GM12878 (cell line): ENCODE results near the gene HIRIP3. TPM values are rescaled to one million over a fixed set of nuclear protein-coding genes. Genes with fewer than 3 reads are reported as not detected.

ENCODE experiments used
- ATAC-seq: fragments of 200-7000 bp; cut with Tn5 transposase; 3 replicates; pipeline ENCODE4 v1.9.1; 2020; ENCODE audit warnings: mild to moderate bottlenecking, moderate library complexity
- BruUV-seq: library from RNA; stranded (reverse); fragments of 400-500 nt; replicated peaks from 2 replicates; lab custom pipeline; 2021; lab: Mats Ljungman, UMichigan
- CTCF ChIA-PET: fragments of 300-600 bp; sonication (Branson Sonifier 250); formaldehyde crosslinking; extraction: SDS; loops from one replicate; lab custom pipeline; 2021; ENCODE audit warnings: inconsistent platforms; lab: Yijun Ruan, JAX
- POLR2A ChIA-PET: fragments of 350-600 bp; formaldehyde crosslinking; extraction: SDS; loops from one replicate; lab custom pipeline; 2021; ENCODE audit warnings: inconsistent platforms; lab: Charles Lee
- RAD21 ChIA-PET: fragments of 300-600 bp; sonication (Branson Sonifier 250); formaldehyde crosslinking; loops from one replicate; lab custom pipeline; 2023; ENCODE audit warnings: antibody characterized with exemption; ENCODE audit not compliant: unreplicated experiment; lab: Charles Lee
- SMC1A ChIA-PET: fragments of 300-600 bp; sonication (Branson Sonifier 250); formaldehyde crosslinking; loops from one replicate; lab custom pipeline; 2023; ENCODE audit not compliant: unreplicated experiment, uncharacterized antibody; lab: Charles Lee
- DNase-seq: peaks from one replicate; pipeline ENCODE4 v3.0.0-alpha.2; 2011; ENCODE audit warnings: low read depth, low spot score
- FAIRE-seq: peaks from 3 replicates; lab custom pipeline; 2011; peaks lifted over from hg19 to GRCh38; lab: Jason Lieb, UNC
- H2AFZ ChIP-seq: 2 replicates; pipeline ENCODE4 v1.6.0; 2011; ENCODE audit warnings: low read depth, low read length, control low read depth; ENCODE audit not compliant: control insufficient read depth
- H3K27ac ChIP-seq: 2 replicates; pipeline ENCODE4 v1.5.1; 2011; ENCODE audit warnings: control low read depth; ENCODE audit not compliant: control insufficient read depth, insufficient read depth
- H3K27me3 ChIP-seq, 2 experiments: replicated peaks in 1 of 2; 2 replicates each; pipeline versions ENCODE4 v1.6.0 to v1.6.1; 2011; ENCODE audit warnings: low read length in 1 of 2; ENCODE audit not compliant: control insufficient read depth in 2 of 2, insufficient read depth in 2 of 2
- H3K36me3 ChIP-seq, 2 experiments: 2 replicates each; pipeline ENCODE4 v1.5.1; 2011; ENCODE audit warnings: low read length in 1 of 2; ENCODE audit not compliant: control insufficient read depth in 2 of 2, insufficient read depth in 2 of 2
- H3K4me1 ChIP-seq: 2 replicates; pipeline ENCODE4 v1.6.1; 2011; ENCODE audit warnings: mild to moderate bottlenecking, low read length, moderate library complexity, mixed read lengths; ENCODE audit not compliant: control insufficient read depth, insufficient read depth
- H3K4me2 ChIP-seq: 2 replicates; pipeline ENCODE4 v1.6.0; 2011; ENCODE audit warnings: control low read depth; ENCODE audit not compliant: control insufficient read depth, insufficient read depth
- H3K4me3 ChIP-seq: fragments of 200-600 bp; sonication (generic); 2 replicates; pipeline ENCODE4 v1.5.1; 2016
- H3K79me2 ChIP-seq: 2 replicates; pipeline ENCODE4 v1.6.0; 2011; ENCODE audit warnings: low read length; ENCODE audit not compliant: control insufficient read depth, insufficient read depth
- H3K9ac ChIP-seq: 2 replicates; pipeline ENCODE4 v1.8.0; 2011; ENCODE audit warnings: low read length, control low read depth, mixed read lengths; ENCODE audit not compliant: control insufficient read depth, insufficient read depth
- H3K9me3 ChIP-seq: replicated peaks from 3 replicates; pipeline ENCODE4 v1.5.1; 2011; ENCODE audit warnings: mild to moderate bottlenecking, low read length; ENCODE audit not compliant: control insufficient read depth, insufficient read depth
- H4K20me1 ChIP-seq: 2 replicates; pipeline ENCODE4 v1.6.0; 2011; ENCODE audit not compliant: control insufficient read depth, insufficient read depth
- BCL11A ChIP-seq: IDR thresholded peaks from 2 replicates; pipeline ENCODE4 v1.6.1; 2011; ENCODE audit warnings: low read depth, low read length
- CREM ChIP-seq: IDR thresholded peaks from 2 replicates; pipeline ENCODE4 v1.6.1; 2014; ENCODE audit warnings: antibody characterized with exemption, low read depth
- DPF2 ChIP-seq: fragments of 450-650 bp; IDR thresholded peaks from 2 replicates; pipeline ENCODE4 v1.6.1; 2017; ENCODE audit warnings: mild to moderate bottlenecking
- E2F4 ChIP-seq: IDR thresholded peaks from 2 replicates; pipeline ENCODE4 v1.6.1; 2012; ENCODE audit warnings: low read depth, low read length, improper control_type of control experiment
- ESRRA ChIP-seq: IDR thresholded peaks from 2 replicates; pipeline ENCODE4 v1.6.1; 2012; ENCODE audit warnings: mild to moderate bottlenecking, low read length, improper control_type of control experiment
- KAT2A ChIP-seq: conservative IDR thresholded peaks from 2 replicates; pipeline ENCODE4 v1.6.1; 2011; ENCODE audit warnings: low read depth, low read length; ENCODE audit not compliant: control insufficient read depth
- MEF2A ChIP-seq: IDR thresholded peaks from 2 replicates; pipeline ENCODE4 v1.6.1; 2011; ENCODE audit warnings: low read depth, mild to moderate bottlenecking, low read length, moderate library complexity; ENCODE audit not compliant: insufficient read depth
- MLLT1 ChIP-seq: fragments of 450-650 bp; IDR thresholded peaks from 2 replicates; pipeline ENCODE4 v1.6.1; 2016; ENCODE audit warnings: mild to moderate bottlenecking
- POLR2AphosphoS2 ChIP-seq: IDR thresholded peaks from 2 replicates; pipeline ENCODE4 v1.6.1; 2011; ENCODE audit warnings: low read depth, mild to moderate bottlenecking, low read length, improper control_type of control experiment, moderate library complexity
- POLR2AphosphoS5 ChIP-seq: IDR thresholded peaks from 2 replicates; pipeline ENCODE4 v1.6.1; 2011; ENCODE audit warnings: mild to moderate bottlenecking, low read length, inconsistent platforms
- RAD51 ChIP-seq: fragments of 450-650 bp; IDR thresholded peaks from 2 replicates; pipeline ENCODE4 v1.6.1; 2016; ENCODE audit warnings: moderate library complexity, mild to moderate bottlenecking, inconsistent platforms
- RB1 ChIP-seq: fragments of 450-650 bp; formaldehyde crosslinking; IDR thresholded peaks from 2 replicates; pipeline ENCODE4 v1.6.1; 2017; ENCODE audit warnings: mild to moderate bottlenecking, borderline replicate concordance
- WGBS: methylation state at CpG from one replicate; pipeline ENCODE4 v1.1.6; 2016; ENCODE audit warnings: low lambda C conversion rate; ENCODE audit not compliant: insufficient replicate concordance, insufficient coverage; ENCODE audit errors: missing lambda C conversion rate; 5-methylcytosine and 5-hydroxymethylcytosine counted together
- in situ Hi-C: fragments of 300-500 bp; cut with MboI; formaldehyde crosslinking; loops from 9 replicates; pipeline ENCODE4 v1.14.3; 2018; ENCODE audit warnings: mixed read lengths
- intact Hi-C: fragments of 100-400 bp; cut with micrococcal nuclease; formaldehyde crosslinking; loops from one replicate; pipeline ENCODE4 v1.14.2; 2022; ENCODE audit not compliant: unreplicated experiment
- polyA plus RNA-seq, 11 experiments: library from polyadenylated mRNA; depleted of rRNA in 4 of 11; unstranded in 6 of 11; stranded (reverse) in 5 of 11; fragments of >200 nt; fragmentation: Nextera tagmentation in 4 of 11; fragmentation: Illumina TruSeq in 1 of 11; extraction: Ambion mirVana in 4 of 11; extraction: Trizol in 1 of 11; gene quantifications; 1 replicate in 1 of 11; 2 replicates in 10 of 11; pipeline versions ENCODE4 v1.2.1 to v1.2.3, GENCODE V29; 2011 to 2016; ENCODE audit warnings: inconsistent platforms in 2 of 11, missing spikeins in 2 of 11, low read depth in 1 of 11
- total RNA-seq, 4 experiments: library from RNA; depleted of rRNA in 3 of 4; stranded (reverse); fragments of >200 nt in 3 of 4; fragmentation: Illumina TruSeq in 1 of 4; extraction: Trizol in 1 of 4; gene quantifications; 2 replicates each; pipeline versions ENCODE4 v1.2.1 to v1.2.3, GENCODE V29; 2013 to 2021

Gene HIRIP3
- total and polyA plus RNA-seq, 10 of the 15 experiments (the other 5 are each of a cell fraction or from before 2014, with no cell fraction given): 4.1 to 43.5 (median 23.9) TPM

- Histone ChIP-seq H3K4me1 (peaks cover 7% of the 10 kb centered on the region), H3K27me3 (no peaks in the 10 kb centered on the region), H2AFZ (no peak overlapping the region), H3K27ac (no peak overlapping the region), H3K9me3 (no peaks in the 10 kb centered on the region), H3K9ac (no peak overlapping the region), H4K20me1 (no peaks in the 10 kb centered on the region), H3K36me3 (peaks cover 0 to 8% of the 10 kb centered on the region in 2 experiments; a peak in 3 of 4 replicates), H3K4me2 (no peak overlapping the region), H3K4me3 (no peak overlapping the region), H3K79me2 (peaks cover 18% of the 10 kb centered on the region)
- no peak for ATAC-seq
- no peak for FAIRE-seq
- TF ChIP-seq MLLT1: no peak
- ChIA-PET RAD21 (no interaction called here), POLR2A (no interaction called here), SMC1A (no interaction called here), CTCF (no interaction called here)
- no TSS peak for BruUV-seq
- in situ Hi-C loops (loop anchor here (25.0 kb wide), 1 partner anchor 887 kb away; no protein-coding TSS in a partner anchor), intact Hi-C loops (no loop called here)
- no peak for DNase-seq
- 100% methylated on average over 6 of the region's 6 CpGs for WGBS
Measured at GRCh38 chr16:29999605-30000004, 4.2 kb upstream of the HIRIP3 start.

GRCh38 chr16:29996766-29997250 lies 1.4 kb upstream of the HIRIP3 start:
- no TSS peak for BruUV-seq
- H3K79me2 ChIP-seq: peaks cover 19% of the 10 kb centered on the region
- H3K4me3 ChIP-seq: peak overlapping the region; percentile 81
- H3K4me2 ChIP-seq: peak overlapping the region; percentile 95
- no peaks in the 10 kb centered on the region for H3K27me3 ChIP-seq
- no peaks in the 10 kb centered on the region for H4K20me1 ChIP-seq
- ATAC-seq (peak; percentile 3; the same call in 1 of the 3 replicates), FAIRE-seq (no peak), DNase-seq (no peak)
- peaks cover 9% of the 10 kb centered on the region for H3K4me1 ChIP-seq
- H3K9ac ChIP-seq: peak overlapping the region; percentile 88
- TF ChIP-seq POLR2AphosphoS2 (no peak), BCL11A (no peak), POLR2AphosphoS5 (no peak), E2F4 (no peak), DPF2 (no peak), MLLT1 (no peak), RAD51 (no peak), MEF2A (no peak), CREM (no peak), KAT2A (no peak), RB1 (no peak), ESRRA (no peak)
- CTCF ChIA-PET: interaction anchor here (0.7 to 1.7 kb wide), 5 partner anchors 9 to 180 kb away, joined by 3 to 5 read pairs (median 3); no protein-coding TSS in a partner anchor
- no peaks in the 10 kb centered on the region for H3K9me3 ChIP-seq
- POLR2A ChIA-PET: interaction anchor here (0.6 to 2.8 kb wide), 5 partner anchors 21 to 611 kb away, joined by 4 to 16 read pairs (median 6); partner anchors contain the start of genes KCTD13 and TAOK2
- SMC1A ChIA-PET: interaction anchor here (1.2 kb wide), 1 partner anchor 181 kb away, joined by 3 read pairs; the partner anchor contains the start of gene PAGR1
- RAD21 ChIA-PET: no interaction called here
- H3K36me3 ChIP-seq: peaks cover 11% of the 10 kb centered on the region in 2 experiments
- intact Hi-C loops: loop anchor here (2.0 kb wide), 1 partner anchor 180 kb away; the partner anchor contains the start of gene PAGR1
- H2AFZ ChIP-seq: peak overlapping the region; percentile 85
- in situ Hi-C loops: no loop called here
- WGBS: 17% methylated on average over 9 of the region's 9 CpGs
- peak overlapping the region; percentile 91 for H3K27ac ChIP-seq
